Smooth muscle cell (in vitro differentiated cells): ENCODE measurements around the gene SMIM22. TPM values are rescaled to one million over a fixed set of nuclear protein-coding genes. Genes with fewer than 3 reads are reported as not detected.

Experiments
- DNase-seq: peaks from one replicate; lab custom pipeline; 2025; ENCODE audit not compliant: unreplicated experiment; lab: John Stamatoyannopoulos, UW
- H2AFZ ChIP-seq: fragments of 200-600 bp; sonication (generic); 2 replicates; pipeline ENCODE4 v1.6.0; 2016; ENCODE audit warnings: antibody characterized with exemption, low read depth, mild to moderate bottlenecking
- H3F3A ChIP-seq: fragments of 200-600 bp; sonication (generic); 2 replicates; pipeline ENCODE4 v1.6.0; 2017; ENCODE audit warnings: antibody characterized with exemption, low read depth
- H3K27ac ChIP-seq: fragments of 200-600 bp; sonication (generic); 2 replicates; pipeline ENCODE4 v1.5.1; 2016; ENCODE audit warnings: low read depth, mild to moderate bottlenecking
- H3K27me3 ChIP-seq: fragments of 200-600 bp; sonication (generic); 2 replicates; pipeline ENCODE4 v1.6.1; 2016; ENCODE audit warnings: low read depth, mild to moderate bottlenecking
- H3K36me3 ChIP-seq: fragments of 200-600 bp; sonication (generic); 2 replicates; pipeline ENCODE4 v1.5.1; 2016; ENCODE audit warnings: low read depth
- H3K4me1 ChIP-seq: fragments of 200-600 bp; sonication (generic); 2 replicates; pipeline ENCODE4 v1.5.1; 2016; ENCODE audit warnings: low read depth
- H3K4me2 ChIP-seq: fragments of 200-600 bp; sonication (generic); 2 replicates; pipeline ENCODE4 v1.6.0; 2016; ENCODE audit warnings: mild to moderate bottlenecking
- H3K4me3 ChIP-seq: fragments of 200-600 bp; sonication (generic); 2 replicates; pipeline ENCODE4 v1.5.1; 2016; ENCODE audit warnings: mild to moderate bottlenecking
- H3K79me2 ChIP-seq: fragments of 200-600 bp; sonication (generic); 2 replicates; pipeline ENCODE4 v1.6.0; 2016; ENCODE audit warnings: low read depth, mild to moderate bottlenecking
- H3K9ac ChIP-seq: fragments of 200-600 bp; sonication (generic); 2 replicates; pipeline ENCODE4 v1.6.0; 2016; ENCODE audit warnings: low read depth
- H3K9me3 ChIP-seq: fragments of 200-600 bp; sonication (generic); replicated peaks from 2 replicates; pipeline ENCODE4 v1.5.1; 2016; ENCODE audit warnings: low read depth
- H4K20me1 ChIP-seq: fragments of 200-600 bp; sonication (generic); 2 replicates; pipeline ENCODE4 v1.6.0; 2016; ENCODE audit warnings: low read depth
- WGBS: methylation state at CpG from one replicate; pipeline ENCODE4 v1.1.7; 2016; ENCODE audit warnings: low lambda C conversion rate; 5-methylcytosine and 5-hydroxymethylcytosine counted together
- polyA plus RNA-seq: library from polyadenylated mRNA; unstranded; fragments of >200 nt; fragmentation: Nextera tagmentation; extraction: Ambion mirVana; gene quantifications from 2 replicates; pipeline ENCODE4 v1.2.1, GENCODE V29; 2016
- total RNA-seq: library from RNA; depleted of rRNA; stranded (reverse); fragments of >200 nt; gene quantifications from 2 replicates; pipeline ENCODE4 v1.2.3, GENCODE V29; 2014
- TF ChIP-seq, protein P1 (sequence below): fragments of 200-600 bp; sonication (generic); IDR thresholded peaks from 2 replicates; pipeline ENCODE4 v1.5.1; 2017; ENCODE audit warnings: borderline replicate concordance, mild to moderate bottlenecking, antibody characterized with exemption; ENCODE audit not compliant: insufficient read depth, poor library complexity, severe bottlenecking

The SMIM22 gene
- total and polyA plus RNA-seq, 2 experiments from 2014 or later = 0.29 TPM; not detected in 1

DNA sequence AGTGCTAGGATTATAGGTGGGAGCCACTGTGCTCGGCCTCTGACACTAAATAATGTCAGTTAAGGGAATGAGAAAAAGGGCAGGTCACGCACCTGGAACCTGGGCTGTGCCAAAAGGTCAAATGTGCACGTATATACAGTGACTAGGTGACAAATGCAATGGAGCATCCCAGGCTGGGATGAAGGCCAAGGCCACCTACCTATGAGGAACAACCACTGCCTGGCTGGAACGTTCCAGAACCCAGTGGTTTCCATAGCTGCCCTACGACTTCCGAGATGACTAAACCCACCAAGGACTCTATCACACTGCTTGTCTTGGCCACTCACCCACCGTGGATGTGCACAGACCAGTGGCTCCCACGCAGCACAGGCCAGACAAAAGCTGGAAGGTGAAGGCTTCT is 44.3 kb upstream of the SMIM22 start:
- Histone ChIP-seq H3K9me3 (no peaks in the 10 kb centered on the region), H3K4me1 (no peaks in the 10 kb centered on the region), H3K9ac (no peak overlapping the region), H3K79me2 (peaks cover 8% of the 10 kb centered on the region), H3F3A (no peaks in the 10 kb centered on the region), H3K4me3 (no peak overlapping the region), H4K20me1 (peaks cover 7% of the 10 kb centered on the region), H3K4me2 (no peak overlapping the region), H2AFZ (no peak overlapping the region), H3K27ac (no peak overlapping the region), H3K36me3 (peaks cover 7% of the 10 kb centered on the region), H3K27me3 (no peaks in the 10 kb centered on the region)
- 95% methylated on average over 8 of the region's 8 CpGs for WGBS
- TF ChIP-seq, protein P1, sequence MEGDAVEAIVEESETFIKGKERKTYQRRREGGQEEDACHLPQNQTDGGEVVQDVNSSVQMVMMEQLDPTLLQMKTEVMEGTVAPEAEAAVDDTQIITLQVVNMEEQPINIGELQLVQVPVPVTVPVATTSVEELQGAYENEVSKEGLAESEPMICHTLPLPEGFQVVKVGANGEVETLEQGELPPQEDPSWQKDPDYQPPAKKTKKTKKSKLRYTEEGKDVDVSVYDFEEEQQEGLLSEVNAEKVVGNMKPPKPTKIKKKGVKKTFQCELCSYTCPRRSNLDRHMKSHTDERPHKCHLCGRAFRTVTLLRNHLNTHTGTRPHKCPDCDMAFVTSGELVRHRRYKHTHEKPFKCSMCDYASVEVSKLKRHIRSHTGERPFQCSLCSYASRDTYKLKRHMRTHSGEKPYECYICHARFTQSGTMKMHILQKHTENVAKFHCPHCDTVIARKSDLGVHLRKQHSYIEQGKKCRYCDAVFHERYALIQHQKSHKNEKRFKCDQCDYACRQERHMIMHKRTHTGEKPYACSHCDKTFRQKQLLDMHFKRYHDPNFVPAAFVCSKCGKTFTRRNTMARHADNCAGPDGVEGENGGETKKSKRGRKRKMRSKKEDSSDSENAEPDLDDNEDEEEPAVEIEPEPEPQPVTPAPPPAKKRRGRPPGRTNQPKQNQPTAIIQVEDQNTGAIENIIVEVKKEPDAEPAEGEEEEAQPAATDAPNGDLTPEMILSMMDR = no peak
- DNase-seq = no peak

- H2AFZ ChIP-seq = no peak overlapping the region
- 97% methylated on average over 41 of the region's 44 CpGs for WGBS
- H3K9ac ChIP-seq = no peak overlapping the region
These were observed 42.6 kb upstream of the SMIM22 start for GRCh38 chr16:4752351-4753100.

DNA sequence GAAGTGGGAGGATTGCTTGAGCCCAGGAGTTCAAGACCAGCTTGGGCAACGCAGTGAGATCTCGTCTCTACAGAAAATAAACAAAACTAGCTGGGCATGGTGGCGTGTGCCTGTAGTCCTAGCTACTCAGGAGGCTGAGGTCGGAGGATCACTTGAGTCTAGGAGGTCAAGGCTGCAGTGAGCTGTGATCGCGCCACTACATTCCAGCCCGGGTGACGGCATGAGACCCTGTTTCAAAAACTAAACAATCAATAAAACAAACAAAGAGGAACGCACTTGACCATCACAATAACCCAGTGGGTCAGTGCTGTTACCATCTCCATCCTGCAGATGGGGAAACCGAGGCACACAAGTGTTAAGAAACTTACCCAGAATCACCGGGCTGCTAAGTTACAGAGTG is 41.9 kb upstream of the SMIM22 start:
- Histone ChIP-seq H3K36me3 (peaks cover 7% of the 10 kb centered on the region), H3K9me3 (no peaks in the 10 kb centered on the region), H2AFZ (no peak overlapping the region), H3K9ac (no peak overlapping the region), H3K4me3 (no peak overlapping the region), H3K4me1 (no peaks in the 10 kb centered on the region), H3K79me2 (peaks cover 8% of the 10 kb centered on the region), H3K27ac (no peak overlapping the region), H3K27me3 (no peaks in the 10 kb centered on the region), H3K4me2 (no peak overlapping the region), H3F3A (no peaks in the 10 kb centered on the region), H4K20me1 (peaks cover 7% of the 10 kb centered on the region)
- 99% methylated on average over 11 of the region's 11 CpGs for WGBS
- DNase-seq = no peak
- TF ChIP-seq, protein P1 = no peak

More at GRCh38 chr16:4752351-4753100, 42.6 kb upstream of the SMIM22 start:
- peaks cover 8% of the 10 kb centered on the region for H3K79me2 ChIP-seq
- no peak overlapping the region for H3K27ac ChIP-seq
- DNase-seq = no peak
- H3K4me2 ChIP-seq = no peak overlapping the region
- no peaks in the 10 kb centered on the region for H3K9me3 ChIP-seq
- H4K20me1 ChIP-seq = peaks cover 7% of the 10 kb centered on the region
- no peaks in the 10 kb centered on the region for H3K27me3 ChIP-seq
- H3K4me1 ChIP-seq = no peaks in the 10 kb centered on the region
- H3K36me3 ChIP-seq = peaks cover 7% of the 10 kb centered on the region
- H3K4me3 ChIP-seq = no peak overlapping the region
- TF ChIP-seq, protein P1 = no peak
- no peaks in the 10 kb centered on the region for H3F3A ChIP-seq

DNA sequence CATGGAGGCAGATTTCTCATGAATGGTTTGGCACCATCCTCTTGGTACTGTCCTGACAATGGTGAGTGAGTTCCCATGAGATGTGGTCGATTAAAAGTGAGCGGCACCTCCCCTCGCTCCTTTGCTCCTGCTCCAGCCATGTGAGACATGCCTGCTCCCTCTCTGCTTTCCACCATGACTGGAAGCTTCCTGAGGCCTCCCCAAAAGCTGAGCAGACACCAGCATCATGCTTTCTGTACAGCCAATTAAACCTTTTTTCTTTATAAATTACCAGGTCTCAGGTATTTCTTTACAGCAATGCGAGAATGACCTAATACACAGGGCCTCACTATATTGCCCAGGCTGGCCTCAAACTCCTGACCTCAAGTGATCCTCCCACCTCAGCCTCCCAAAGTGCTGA is 40.3 kb upstream of the SMIM22 start:
- H3K4me3 ChIP-seq = no peak overlapping the region
- WGBS = 98% methylated on average over 4 of the region's 4 CpGs
- peaks cover 7% of the 10 kb centered on the region for H4K20me1 ChIP-seq
- H3K36me3 ChIP-seq = peaks cover 7% of the 10 kb centered on the region
- H3K27ac ChIP-seq = no peak overlapping the region
- H3K79me2 ChIP-seq = peaks cover 8% of the 10 kb centered on the region
- H3K9ac ChIP-seq = no peak overlapping the region
- TF ChIP-seq, protein P1 = no peak
- H3K4me1 ChIP-seq = no peaks in the 10 kb centered on the region
- no peaks in the 10 kb centered on the region for H3K9me3 ChIP-seq
- no peaks in the 10 kb centered on the region for H3K27me3 ChIP-seq
- no peak for DNase-seq
- H3K4me2 ChIP-seq = no peak overlapping the region
- H2AFZ ChIP-seq = no peak overlapping the region
- no peaks in the 10 kb centered on the region for H3F3A ChIP-seq
